Panc1 (cell line): ENCODE measurements around the gene EIF3M. TPM values are rescaled to one million over a fixed set of nuclear protein-coding genes. Genes with fewer than 3 reads are reported as not detected.

Experiments
- ATAC-seq: fragments of 200-7000 bp; cut with Tn5 transposase; 2 replicates; pipeline ENCODE4 v1.9.1; 2020; ENCODE audit warnings: mild to moderate bottlenecking, moderate library complexity
- BruUV-seq: library from RNA; stranded (reverse); fragments of 400-500 nt; replicated peaks from 2 replicates; lab custom pipeline; 2021; lab: Mats Ljungman, UMichigan
- CTCF ChIA-PET: fragments of 300-600 bp; sonication (Branson Sonifier 250); formaldehyde crosslinking; loops from one replicate; lab custom pipeline; 2022; ENCODE audit warnings: antibody characterized with exemption; lab: Charles Lee
- POLR2A ChIA-PET: fragments of 300-600 bp; sonication (Branson Sonifier 250); formaldehyde crosslinking; loops from one replicate; lab custom pipeline; 2022; ENCODE audit warnings: antibody characterized with exemption; lab: Charles Lee
- DNase-seq: peaks from one replicate; pipeline ENCODE4 v3.0.0-alpha.2; 2010; ENCODE audit warnings: low read depth, low spot score
- H3K27ac ChIP-seq: 2 replicates; pipeline ENCODE4 v1.5.1; 2011; ENCODE audit warnings: mild to moderate bottlenecking, low read length, inconsistent platforms
- H3K27me3 ChIP-seq: fragments of 200-500 bp; sonication (Bioruptor generic); 2 replicates; pipeline ENCODE4 v1.6.0; 2014; ENCODE audit warnings: low read length, inconsistent platforms; ENCODE audit not compliant: control insufficient read depth, insufficient read depth
- H3K36me3 ChIP-seq: fragments of 200-500 bp; sonication (Bioruptor generic); 2 replicates; pipeline ENCODE4 v1.5.1; 2014; ENCODE audit warnings: inconsistent platforms, mild to moderate bottlenecking, low read length, moderate library complexity; ENCODE audit not compliant: control insufficient read depth, insufficient read depth
- H3K4me1 ChIP-seq: 2 replicates; pipeline ENCODE4 v1.5.1; 2011; ENCODE audit warnings: inconsistent platforms, mild to moderate bottlenecking, low read length, moderate library complexity; ENCODE audit not compliant: control insufficient read depth, insufficient read depth
- H3K4me3 ChIP-seq, 2 experiments: 2 replicates each; pipeline ENCODE4 v1.5.1; 2011 to 2012; ENCODE audit warnings: low read depth in 2 of 2, low read length in 2 of 2, mild to moderate bottlenecking in 2 of 2, inconsistent platforms in 1 of 2, moderate library complexity in 1 of 2
- H3K9me3 ChIP-seq: fragments of 200-500 bp; sonication (Bioruptor generic); 2 replicates; pipeline ENCODE4 v1.5.1; 2014; ENCODE audit warnings: low read depth, mild to moderate bottlenecking, inconsistent platforms, low read length, moderate library complexity; ENCODE audit not compliant: control insufficient read depth, insufficient read depth
- POLR2AphosphoS5 ChIP-seq: IDR thresholded peaks from 2 replicates; pipeline ENCODE4 v1.6.1; 2012; ENCODE audit warnings: mild to moderate bottlenecking, low read depth, low read length, moderate library complexity
- REST ChIP-seq, 2 experiments: IDR thresholded peaks; 2 replicates each; pipeline ENCODE4 v1.6.1; 2011 to 2012; ENCODE audit warnings: low read depth in 2 of 2, control low read depth in 1 of 2, low read length in 1 of 2, mild to moderate bottlenecking in 1 of 2, moderate library complexity in 1 of 2; ENCODE audit not compliant: insufficient read depth in 1 of 2
- SIN3A ChIP-seq: IDR thresholded peaks from 2 replicates; pipeline ENCODE4 v1.6.1; 2012; ENCODE audit warnings: low read depth, mild to moderate bottlenecking, low read length, moderate library complexity, borderline replicate concordance; ENCODE audit not compliant: insufficient read depth
- TCF7L2 ChIP-seq: IDR thresholded peaks from 2 replicates; pipeline ENCODE4 v1.6.1; 2011; ENCODE audit warnings: mild to moderate bottlenecking, low read depth, low read length, inconsistent platforms
- in situ Hi-C: cut with HindIII; loops from 2 replicates; pipeline ENCODE4 v1.10.0; 2016; ENCODE audit warnings: low sequenced_read_pairs, low pct_unique_long_range_greater_than_20kb
- intact Hi-C: fragments of 100-400 bp; cut with micrococcal nuclease; formaldehyde crosslinking; loops from one replicate; pipeline ENCODE4 v1.10.0; 2022; ENCODE audit not compliant: unreplicated experiment
- total RNA-seq: library from RNA; stranded (reverse); gene quantifications from one replicate; pipeline ENCODE4 v1.2.1, GENCODE V29; 2021; ENCODE audit not compliant: unreplicated experiment
- TF ChIP-seq, protein P1 (sequence below): fragments of 450-650 bp; IDR thresholded peaks from 2 replicates; pipeline ENCODE4 v1.5.1; 2017; ENCODE audit warnings: mild to moderate bottlenecking

Gene EIF3M
- total RNA-seq, 1 experiment from 2014 or later = 270 TPM

DNA sequence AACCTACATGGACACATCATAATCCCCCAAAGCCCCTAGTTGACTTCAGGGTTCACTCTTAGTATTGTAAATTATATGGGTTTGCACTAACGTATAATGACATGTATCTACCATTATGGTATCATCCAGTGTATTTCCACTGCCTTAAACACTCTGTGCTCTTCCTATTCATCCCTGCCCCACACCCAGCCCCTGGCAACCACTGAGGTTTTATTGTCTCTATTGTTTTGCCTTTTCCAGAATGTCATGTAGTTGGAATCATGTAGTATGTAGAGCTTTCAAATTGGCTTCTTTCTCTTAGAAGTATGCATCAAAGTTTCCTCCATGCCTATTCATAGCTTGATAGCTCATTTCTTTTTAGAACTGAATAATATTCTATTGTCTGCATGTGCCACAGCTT lies 16.5 kb upstream of the EIF3M start:
- intact Hi-C loops = no loop called here
- CTCF ChIA-PET = no interaction called here
- no peak overlapping the region for H3K4me3 ChIP-seq
- no peak for ATAC-seq
- H3K9me3 ChIP-seq = no peaks in the 10 kb centered on the region
- no peaks in the 10 kb centered on the region for H3K27me3 ChIP-seq
- no peaks in the 10 kb centered on the region for H3K4me1 ChIP-seq
- in situ Hi-C loops = no loop called here
- H3K27ac ChIP-seq = no peak overlapping the region
- DNase-seq = no peak
- POLR2A ChIA-PET = no interaction called here
- H3K36me3 ChIP-seq = no peaks in the 10 kb centered on the region
- BruUV-seq = no TSS peak
- TF ChIP-seq, protein P1, sequence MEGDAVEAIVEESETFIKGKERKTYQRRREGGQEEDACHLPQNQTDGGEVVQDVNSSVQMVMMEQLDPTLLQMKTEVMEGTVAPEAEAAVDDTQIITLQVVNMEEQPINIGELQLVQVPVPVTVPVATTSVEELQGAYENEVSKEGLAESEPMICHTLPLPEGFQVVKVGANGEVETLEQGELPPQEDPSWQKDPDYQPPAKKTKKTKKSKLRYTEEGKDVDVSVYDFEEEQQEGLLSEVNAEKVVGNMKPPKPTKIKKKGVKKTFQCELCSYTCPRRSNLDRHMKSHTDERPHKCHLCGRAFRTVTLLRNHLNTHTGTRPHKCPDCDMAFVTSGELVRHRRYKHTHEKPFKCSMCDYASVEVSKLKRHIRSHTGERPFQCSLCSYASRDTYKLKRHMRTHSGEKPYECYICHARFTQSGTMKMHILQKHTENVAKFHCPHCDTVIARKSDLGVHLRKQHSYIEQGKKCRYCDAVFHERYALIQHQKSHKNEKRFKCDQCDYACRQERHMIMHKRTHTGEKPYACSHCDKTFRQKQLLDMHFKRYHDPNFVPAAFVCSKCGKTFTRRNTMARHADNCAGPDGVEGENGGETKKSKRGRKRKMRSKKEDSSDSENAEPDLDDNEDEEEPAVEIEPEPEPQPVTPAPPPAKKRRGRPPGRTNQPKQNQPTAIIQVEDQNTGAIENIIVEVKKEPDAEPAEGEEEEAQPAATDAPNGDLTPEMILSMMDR = no peak
- TF ChIP-seq REST (IDR thresholded peaks at IDR 0.05; ENCODE audit: insufficient read depth in 1 of 2, low read depth in 2 of 2, low read length in 1 of 2) (no peak), POLR2AphosphoS5 (no peak), TCF7L2 (no peak), SIN3A (no peak)

DNA sequence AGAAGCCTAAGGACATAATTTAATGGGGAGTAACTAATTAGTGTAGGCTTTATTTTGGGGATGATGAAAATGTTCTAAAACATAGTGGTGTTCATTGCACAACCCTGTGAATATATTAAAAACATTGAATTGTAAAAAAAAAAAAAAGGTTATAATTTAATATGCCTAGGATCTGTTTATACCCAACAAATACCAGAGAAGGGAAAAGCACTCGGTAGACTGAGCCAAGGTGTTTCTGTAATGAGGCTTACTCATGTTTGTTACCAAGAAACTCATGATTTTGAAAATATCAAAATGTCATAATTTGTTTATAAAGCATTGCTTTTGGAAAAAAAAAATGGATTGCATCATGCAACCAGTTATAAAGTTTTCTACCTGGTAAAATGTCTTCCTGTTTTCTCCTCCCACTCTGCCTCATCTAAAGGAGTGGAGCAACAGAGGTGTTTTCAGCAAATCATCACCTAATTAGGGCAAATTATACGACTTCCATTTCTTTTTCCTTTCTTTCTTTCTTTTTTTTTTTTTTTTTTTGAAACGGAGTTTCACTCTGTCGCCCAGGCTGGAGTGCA lies 14.2 kb upstream of the EIF3M start:
- Histone ChIP-seq H3K27me3 (no peaks in the 10 kb centered on the region), H3K9me3 (no peaks in the 10 kb centered on the region), H3K36me3 (no peaks in the 10 kb centered on the region), H3K27ac (no peak overlapping the region), H3K4me3 (no peak overlapping the region), H3K4me1 (no peaks in the 10 kb centered on the region)
- no peak for DNase-seq
- no TSS peak for BruUV-seq
- ATAC-seq = no peak
- ChIA-PET CTCF (no interaction called here), POLR2A (no interaction called here)
- intact Hi-C loops = no loop called here
- in situ Hi-C loops = no loop called here
- no peak for TF ChIP-seq SIN3A
- TF ChIP-seq REST (IDR thresholded peaks at IDR 0.05; ENCODE audit: insufficient read depth in 1 of 2, low read depth in 2 of 2, low read length in 1 of 2) = no peak
- TF ChIP-seq TCF7L2 = no peak
- no peak for TF ChIP-seq POLR2AphosphoS5
- TF ChIP-seq, protein P1 = no peak
